Measurements from ENCODE around the gene RPS4Y1. TPM values are rescaled to one million over a fixed set of nuclear protein-coding genes. Genes with fewer than 3 reads are reported as not detected.
A peak's percentile ranks its signal among the peaks of the same experiment; 100 is the strongest.
"Not testable (repeated sequence)": the region's sequence is repeated elsewhere in the genome, so short reads cannot be mapped to it uniquely, and the experiment has no call there.

Gene RPS4Y1
- 933 and 1,141 TPM in 2 replicates for polyA plus RNA-seq (2011; rRNA removed)
- polyA minus RNA-seq (2011; rRNA and poly(A)+ RNA removed): 376 and 442 TPM in 2 replicates

GRCh38 chrY:2841471-2841893, at the start of gene RPS4Y1:
RPS4Y1 (plus strand) TSS chrY:2841602; CDS start chrY:2841625, 23 bp downstream.
- TF ChIP-seq, protein P1, sequence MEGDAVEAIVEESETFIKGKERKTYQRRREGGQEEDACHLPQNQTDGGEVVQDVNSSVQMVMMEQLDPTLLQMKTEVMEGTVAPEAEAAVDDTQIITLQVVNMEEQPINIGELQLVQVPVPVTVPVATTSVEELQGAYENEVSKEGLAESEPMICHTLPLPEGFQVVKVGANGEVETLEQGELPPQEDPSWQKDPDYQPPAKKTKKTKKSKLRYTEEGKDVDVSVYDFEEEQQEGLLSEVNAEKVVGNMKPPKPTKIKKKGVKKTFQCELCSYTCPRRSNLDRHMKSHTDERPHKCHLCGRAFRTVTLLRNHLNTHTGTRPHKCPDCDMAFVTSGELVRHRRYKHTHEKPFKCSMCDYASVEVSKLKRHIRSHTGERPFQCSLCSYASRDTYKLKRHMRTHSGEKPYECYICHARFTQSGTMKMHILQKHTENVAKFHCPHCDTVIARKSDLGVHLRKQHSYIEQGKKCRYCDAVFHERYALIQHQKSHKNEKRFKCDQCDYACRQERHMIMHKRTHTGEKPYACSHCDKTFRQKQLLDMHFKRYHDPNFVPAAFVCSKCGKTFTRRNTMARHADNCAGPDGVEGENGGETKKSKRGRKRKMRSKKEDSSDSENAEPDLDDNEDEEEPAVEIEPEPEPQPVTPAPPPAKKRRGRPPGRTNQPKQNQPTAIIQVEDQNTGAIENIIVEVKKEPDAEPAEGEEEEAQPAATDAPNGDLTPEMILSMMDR (IDR thresholded peaks at IDR 0.05; ENCODE audit: low read depth, low read length): no peak
- peak; percentile 37 for DNase-seq (ENCODE audit: low read depth, low spot score)
- ChIA-PET CTCF (no interaction called here), POLR2A (no interaction called here)
- H3K9me3 ChIP-seq (ENCODE audit: control insufficient read depth, insufficient read depth, low read length): no peaks in the 10 kb centered on the region; the same call in 1 of the 2 replicates
- H3K27ac ChIP-seq (ENCODE audit: low read depth, low read length): peak within 1 kb of the TSS; percentile 61
- H3K4me3 ChIP-seq (ENCODE audit: low read depth, low read length): peak within 1 kb of the TSS; percentile 78
- H3K27me3 ChIP-seq (ENCODE audit: control insufficient read depth, insufficient read depth, low read length): peaks cover 2% of the 10 kb centered on the region

GRCh38 chrY:2796977-2797523, 44.4 kb upstream of the RPS4Y1 start:
- DNase-seq (ENCODE audit: low read depth, low spot score): no peak
- TF ChIP-seq, protein P1 (IDR thresholded peaks at IDR 0.05; ENCODE audit: low read depth, low read length): no peak
- ChIA-PET POLR2A (no interaction called here), CTCF (no interaction called here)
- Histone ChIP-seq H3K4me3 (ENCODE audit: low read depth, low read length) (no peak overlapping the region), H3K27ac (ENCODE audit: low read depth, low read length) (no peak overlapping the region), H3K27me3 (ENCODE audit: control insufficient read depth, insufficient read depth, low read length) (peaks cover 3% of the 10 kb centered on the region), H3K9me3 (ENCODE audit: control insufficient read depth, insufficient read depth, low read length) (no peaks in the 10 kb centered on the region)

- ChIA-PET CTCF (no interaction called here), POLR2A (no interaction called here)
- TF ChIP-seq, protein P1 (IDR thresholded peaks at IDR 0.05; ENCODE audit: low read depth, low read length): no peak
- Histone ChIP-seq H3K27me3 (ENCODE audit: control insufficient read depth, insufficient read depth, low read length) (peaks cover 2% of the 10 kb centered on the region), H3K4me3 (ENCODE audit: low read depth, low read length) (no peak overlapping the region), H3K9me3 (ENCODE audit: control insufficient read depth, insufficient read depth, low read length) (no peaks in the 10 kb centered on the region), H3K27ac (ENCODE audit: low read depth, low read length) (no peak overlapping the region)
- no peak for DNase-seq (ENCODE audit: low read depth, low spot score)
These were observed 43.4 kb upstream of the RPS4Y1 start for GRCh38 chrY:2797991-2798390.

DNA sequence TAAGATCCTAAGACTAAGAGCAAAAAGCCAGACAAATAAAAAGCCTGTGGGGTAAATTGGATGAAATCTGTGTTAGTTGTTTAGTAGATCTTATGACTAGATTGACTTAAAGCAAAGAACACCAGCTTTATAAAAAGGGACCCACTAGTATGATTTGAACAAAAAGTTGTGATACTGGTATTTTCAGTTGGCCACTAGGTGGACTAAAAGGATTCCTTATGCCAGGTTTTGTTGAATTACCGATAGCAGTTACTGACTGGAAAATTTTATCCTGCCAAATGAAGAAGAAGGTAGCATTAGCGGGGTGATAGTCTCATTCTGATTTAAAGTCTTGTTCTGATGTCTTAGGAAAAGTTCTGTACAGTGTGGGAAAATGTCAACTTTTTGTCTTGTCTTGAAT, 41.2 kb upstream of the RPS4Y1 start:
- H3K27ac ChIP-seq (ENCODE audit: low read depth, low read length): no peak overlapping the region
- DNase-seq (ENCODE audit: low read depth, low spot score): no peak
- POLR2A ChIA-PET: no interaction called here

DNA sequence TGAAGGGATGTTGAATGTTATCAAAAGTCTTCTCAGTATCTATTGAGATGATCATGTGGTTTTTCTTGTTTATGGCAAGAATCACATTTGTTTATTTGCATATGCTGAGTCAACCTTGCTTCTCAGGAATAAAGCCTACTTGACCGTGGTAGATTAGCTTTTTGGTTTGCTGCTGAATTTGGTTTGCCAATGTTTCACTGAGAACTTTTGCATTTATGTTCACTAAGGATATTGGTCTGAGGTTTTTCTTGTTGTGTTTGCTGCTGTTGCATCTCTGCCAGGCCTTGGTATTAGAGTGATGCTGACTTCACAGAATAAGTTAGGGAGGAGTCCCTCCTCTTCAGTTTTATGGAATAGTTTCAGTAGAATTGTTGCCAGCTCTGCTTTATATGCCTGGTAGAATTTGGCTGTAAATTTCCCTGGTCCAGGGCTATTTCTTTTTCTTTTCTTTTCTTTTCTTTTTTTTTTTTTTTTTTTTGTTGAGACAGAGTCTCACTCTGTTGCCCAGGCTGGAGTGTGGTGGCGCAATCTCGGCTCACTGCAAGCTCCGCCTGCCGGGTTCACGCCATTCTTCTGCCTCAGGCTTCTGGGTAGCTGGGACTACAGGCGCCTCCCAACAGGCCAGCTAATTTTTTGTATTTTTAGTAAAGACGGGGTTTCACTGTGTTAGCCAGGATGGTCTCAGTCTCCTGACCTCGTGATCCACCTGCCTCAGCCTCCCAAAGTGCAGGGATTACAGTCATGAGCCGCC, 24.1 kb upstream of the RPS4Y1 start:
- H3K9me3 ChIP-seq (ENCODE audit: control insufficient read depth, insufficient read depth, low read length); DNase-seq (ENCODE audit: low read depth, low spot score); H3K27me3 ChIP-seq (ENCODE audit: control insufficient read depth, insufficient read depth, low read length); H3K4me3 ChIP-seq (ENCODE audit: low read depth, low read length); POLR2A ChIA-PET; H3K27ac ChIP-seq (ENCODE audit: low read depth, low read length): not testable (repeated sequence)
- CTCF ChIA-PET: interaction anchor here (0.7 kb wide), 1 partner anchor 12 kb away, joined by 3 read pairs; no protein-coding TSS in a partner anchor

More for the DNA sequence above, 41.2 kb upstream of the RPS4Y1 start:
- CTCF ChIA-PET: interaction anchor here (0.6 kb wide), 2 partner anchors 20 to 149 kb away, joined by 3 read pairs; no protein-coding TSS in a partner anchor
- Histone ChIP-seq H3K4me3 (ENCODE audit: low read depth, low read length) (no peak overlapping the region), H3K27me3 (ENCODE audit: control insufficient read depth, insufficient read depth, low read length) (no peaks in the 10 kb centered on the region), H3K9me3 (ENCODE audit: control insufficient read depth, insufficient read depth, low read length) (no peaks in the 10 kb centered on the region)
- TF ChIP-seq, protein P1 (IDR thresholded peaks at IDR 0.05; ENCODE audit: low read depth, low read length): peak; percentile 50
